CD8-positive, alpha-beta memory T cell (primary cell): ENCODE data around the gene VSTM2B. TPM values are rescaled to one million over a fixed set of nuclear protein-coding genes. Genes with fewer than 3 reads are reported as not detected.

Experiments used
- CTCF ChIA-PET: fragments of 350-600 bp; sonication (Branson Sonifier 250); formaldehyde crosslinking; loops from one replicate; lab custom pipeline; 2021; ENCODE audit warnings: antibody characterized with exemption; lab: Charles Lee
- POLR2A ChIA-PET: fragments of 350-600 bp; sonication (Branson Sonifier 250); formaldehyde crosslinking; loops from one replicate; lab custom pipeline; 2021; ENCODE audit warnings: antibody characterized with exemption; lab: Charles Lee
- DNase-seq, 5 donors: peaks; one replicate each; pipeline versions ENCODE4 v3.0.0 to v3.0.0-alpha.2; 2020 to 2022; ENCODE audit warnings: mixed read lengths in 1 of 5
- H3K27ac ChIP-seq: one replicate; pipeline ENCODE4 v1.7.0; 2013; ENCODE audit warnings: low read depth, mild to moderate bottlenecking, low read length, moderate library complexity
- H3K27me3 ChIP-seq: 2 replicates; pipeline ENCODE4 v1.7.0; 2013; ENCODE audit warnings: low read length, mild to moderate bottlenecking; ENCODE audit not compliant: insufficient read depth, poor library complexity, severe bottlenecking
- H3K36me3 ChIP-seq: 2 replicates; pipeline ENCODE4 v1.7.0; 2013; ENCODE audit warnings: mild to moderate bottlenecking, low read length, moderate library complexity; ENCODE audit not compliant: insufficient read depth
- H3K4me1 ChIP-seq: 2 replicates; pipeline ENCODE4 v1.7.0; 2013; ENCODE audit warnings: mild to moderate bottlenecking, low read length, moderate library complexity; ENCODE audit not compliant: insufficient read depth
- H3K4me3 ChIP-seq: 2 replicates; pipeline ENCODE4 v1.7.0; 2013; ENCODE audit warnings: mild to moderate bottlenecking, low read length
- H3K9me3 ChIP-seq: 2 replicates; pipeline ENCODE4 v1.7.0; 2013; ENCODE audit warnings: mild to moderate bottlenecking, low read length
- H3K27ac Mint-ChIP-seq, 8 donors: one replicate each; pipeline ENCODE4 v1.8.0; 2020 to 2021; ENCODE audit warnings: mixed read lengths in 8 of 8, mild to moderate bottlenecking in 6 of 8, inconsistent platforms in 3 of 8, moderate library complexity in 3 of 8
- H3K27me3 Mint-ChIP-seq, 2 donors: one replicate each; pipeline ENCODE4 v1.8.0; 2020 to 2021; ENCODE audit warnings: mixed read lengths in 2 of 2, mild to moderate bottlenecking in 1 of 2, moderate library complexity in 1 of 2
- H3K36me3 Mint-ChIP-seq, 3 donors: one replicate each; pipeline ENCODE4 v1.8.0; 2020 to 2021; ENCODE audit warnings: mixed read lengths in 3 of 3, inconsistent platforms in 1 of 3, mild to moderate bottlenecking in 1 of 3
- H3K4me1 Mint-ChIP-seq, 3 donors: one replicate each; pipeline ENCODE4 v1.8.0; 2020 to 2021; ENCODE audit warnings: mixed read lengths in 3 of 3, inconsistent platforms in 1 of 3, mild to moderate bottlenecking in 1 of 3
- H3K4me3 Mint-ChIP-seq, 7 donors: one replicate each; pipeline ENCODE4 v1.8.0; 2020 to 2021; ENCODE audit warnings: mixed read lengths in 7 of 7, mild to moderate bottlenecking in 6 of 7, moderate library complexity in 4 of 7, inconsistent platforms in 2 of 7
- H3K9me3 Mint-ChIP-seq, 5 donors: one replicate each; pipeline ENCODE4 v1.8.0; 2020 to 2022; ENCODE audit warnings: mixed read lengths in 5 of 5, mild to moderate bottlenecking in 3 of 5, moderate library complexity in 2 of 5, inconsistent platforms in 1 of 5
- polyA plus RNA-seq: library from polyadenylated mRNA; unstranded; fragments of 300-500 nt; fragmentation: Illumina TruSeq; gene quantifications from one replicate; pipeline ENCODE4 v1.2.3, GENCODE V29; 2021
- total RNA-seq, 2 experiments: library from RNA; stranded (reverse); gene quantifications; one replicate each; pipeline ENCODE4 v1.2.3, GENCODE V29; 2021

Gene VSTM2B
- total and polyA plus RNA-seq, 3 experiments from 2014 or later: not detected

DNA sequence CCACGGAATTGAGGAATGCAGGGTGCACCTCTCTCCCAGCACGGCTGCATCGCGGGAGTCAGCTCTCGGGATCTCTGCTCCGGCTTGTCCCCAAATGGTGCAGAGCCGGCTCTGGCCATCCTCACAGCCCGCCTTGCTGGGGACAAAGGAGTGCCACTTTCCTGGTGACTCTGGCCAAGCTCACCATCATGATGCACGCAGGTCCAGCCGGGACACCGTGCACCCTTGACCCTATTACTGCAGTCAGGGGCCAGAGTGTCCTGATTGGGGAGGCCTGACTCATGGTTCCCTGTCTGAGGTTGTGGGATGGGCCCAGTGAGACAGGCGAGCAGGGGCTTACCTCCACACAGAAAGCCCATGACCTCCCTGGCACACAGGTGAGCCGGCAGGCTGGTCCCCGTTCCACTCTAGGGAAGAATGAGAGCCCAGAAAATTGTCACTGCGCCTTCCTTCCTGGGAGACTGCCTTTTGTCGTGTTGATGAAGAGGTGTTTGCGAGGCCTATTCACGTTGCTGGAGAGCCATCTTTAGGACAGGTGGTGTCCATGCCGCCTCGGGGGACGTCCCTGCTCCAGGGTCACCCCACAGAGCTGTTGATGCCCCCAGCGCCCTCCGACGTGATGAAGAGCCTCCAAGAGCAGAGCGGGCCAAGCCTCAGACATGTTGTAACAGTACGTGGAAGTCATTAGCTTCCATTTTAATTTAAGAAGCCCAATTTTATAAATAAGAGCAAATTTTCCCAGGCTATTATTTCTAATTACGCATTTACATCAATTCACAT is 18.5 kb upstream of the VSTM2B start:
- peaks cover 17 to 47% of the 10 kb centered on the region in 2 donors for H3K27me3 Mint-ChIP-seq
- Histone ChIP-seq H3K36me3 (no peaks in the 10 kb centered on the region), H3K27me3 (peaks cover 6% of the 10 kb centered on the region), H3K4me1 (no peaks in the 10 kb centered on the region), H3K4me3 (no peak overlapping the region), H3K9me3 (no peaks in the 10 kb centered on the region), H3K27ac (no peak overlapping the region)
- ChIA-PET CTCF (no interaction called here), POLR2A (no interaction called here)
- no peaks in the 10 kb centered on the region for H3K4me1 Mint-ChIP-seq
- no peak for DNase-seq
- no peaks in the 10 kb centered on the region for H3K36me3 Mint-ChIP-seq
- no peak overlapping the region for H3K27ac Mint-ChIP-seq
- H3K4me3 Mint-ChIP-seq: no peak overlapping the region
- no peaks in the 10 kb centered on the region for H3K9me3 Mint-ChIP-seq

DNA sequence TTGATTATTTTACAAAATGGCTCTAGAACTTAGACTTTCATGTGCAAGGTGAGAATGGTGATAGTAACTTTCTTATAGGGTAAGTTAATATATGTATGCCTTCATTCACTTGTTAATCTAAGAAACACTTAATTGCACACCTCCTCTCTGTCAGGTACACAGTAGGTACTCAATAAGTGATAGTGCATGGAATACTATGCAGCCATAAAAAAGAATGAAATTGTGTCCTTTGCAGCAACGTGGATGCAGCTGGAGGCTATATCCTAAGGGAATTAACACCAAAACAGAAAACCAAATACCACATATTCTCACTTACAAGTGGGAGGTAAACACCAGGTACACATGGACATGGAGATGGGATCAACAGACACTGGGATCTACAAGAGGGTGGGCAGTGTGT is 17.6 kb upstream of the VSTM2B start:
- POLR2A ChIA-PET: no interaction called here
- H3K9me3 Mint-ChIP-seq: no peaks in the 10 kb centered on the region
- CTCF ChIA-PET: no interaction called here

DNA sequence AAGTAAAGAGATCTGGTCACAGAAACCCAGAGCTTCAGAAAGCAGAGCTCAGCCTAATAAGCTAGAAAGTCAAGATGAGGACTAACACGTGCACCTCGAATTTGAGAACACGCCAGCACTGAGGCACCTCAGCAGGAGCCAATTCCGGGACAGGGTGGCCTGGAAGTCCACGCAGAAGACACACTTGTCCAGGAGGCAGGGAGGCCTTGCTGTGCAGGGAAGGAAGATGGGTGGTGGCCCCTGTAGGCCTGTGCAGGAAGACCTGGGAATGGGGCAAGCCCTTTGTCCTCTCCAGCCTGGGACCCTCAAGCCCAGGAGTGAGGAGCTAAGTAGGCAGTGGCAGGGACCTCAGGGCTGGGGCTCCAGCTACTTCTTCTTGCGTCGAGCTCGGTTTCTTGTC is 16.3 kb upstream of the VSTM2B start:
- Histone ChIP-seq H3K9me3 (no peaks in the 10 kb centered on the region), H3K4me3 (no peak overlapping the region), H3K36me3 (no peaks in the 10 kb centered on the region), H3K27ac (no peak overlapping the region), H3K27me3 (peaks cover 6% of the 10 kb centered on the region), H3K4me1 (no peaks in the 10 kb centered on the region)
- H3K27ac Mint-ChIP-seq: no peak overlapping the region
- CTCF ChIA-PET: no interaction called here
- peaks cover 19 to 37% of the 10 kb centered on the region in 2 donors for H3K27me3 Mint-ChIP-seq
- no peak overlapping the region for H3K4me3 Mint-ChIP-seq
- no peaks in the 10 kb centered on the region for H3K36me3 Mint-ChIP-seq
- no peaks in the 10 kb centered on the region for H3K4me1 Mint-ChIP-seq
- no peaks in the 10 kb centered on the region for H3K9me3 Mint-ChIP-seq
- POLR2A ChIA-PET: interaction anchor here (0.6 kb wide), 1 partner anchor 108 kb away, joined by 3 read pairs; no protein-coding TSS in a partner anchor
- no peak for DNase-seq

More for the DNA sequence above, 17.6 kb upstream of the VSTM2B start:
- Mint-ChIP-seq H3K4me3 (no peak overlapping the region), H3K36me3 (no peaks in the 10 kb centered on the region), H3K27ac (no peak overlapping the region), H3K27me3 (peaks cover 19 to 43% of the 10 kb centered on the region in 2 donors), H3K4me1 (no peaks in the 10 kb centered on the region)
- H3K4me1 ChIP-seq: no peaks in the 10 kb centered on the region
- H3K27ac ChIP-seq: no peak overlapping the region
- H3K9me3 ChIP-seq: no peaks in the 10 kb centered on the region
- H3K27me3 ChIP-seq: peaks cover 6% of the 10 kb centered on the region
- no peak for DNase-seq
- no peaks in the 10 kb centered on the region for H3K36me3 ChIP-seq
- no peak overlapping the region for H3K4me3 ChIP-seq

DNA sequence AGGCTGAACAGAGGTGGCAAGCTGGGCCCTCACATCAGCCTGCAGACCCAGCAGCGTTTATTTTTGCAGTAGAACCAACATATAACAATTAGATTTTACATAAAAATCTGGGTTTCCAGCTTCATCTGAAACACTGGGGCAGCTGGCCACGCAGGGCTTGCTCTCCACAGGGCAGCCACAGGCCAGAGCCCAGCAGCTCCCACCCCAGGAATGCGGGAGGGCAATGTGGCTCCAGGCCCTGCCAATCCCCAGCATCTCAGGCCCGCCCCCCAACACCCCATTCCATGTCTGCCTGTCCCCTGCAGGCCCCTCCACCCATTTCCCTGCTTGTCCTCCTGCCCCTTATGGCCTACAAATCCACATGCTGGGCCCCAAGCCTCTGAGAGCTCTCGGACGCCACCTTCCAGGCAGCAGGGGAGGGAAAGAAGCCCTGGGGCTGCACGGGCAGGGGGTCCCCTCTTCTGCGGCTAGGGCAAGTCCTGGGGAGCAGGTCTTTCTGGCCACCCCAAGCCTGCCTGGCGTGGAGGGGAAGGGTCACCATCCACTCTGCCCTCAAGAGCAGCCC is 15.0 kb upstream of the VSTM2B start:
- H3K27me3 Mint-ChIP-seq: peaks cover 22 to 37% of the 10 kb centered on the region in 2 donors
- peaks cover 6% of the 10 kb centered on the region for H3K27me3 ChIP-seq
- ChIA-PET POLR2A (no interaction called here), CTCF (no interaction called here)
- H3K4me3 Mint-ChIP-seq: no peak overlapping the region
- no peaks in the 10 kb centered on the region for H3K9me3 ChIP-seq
- no peak overlapping the region for H3K27ac ChIP-seq
- no peaks in the 10 kb centered on the region for H3K4me1 Mint-ChIP-seq
- H3K36me3 ChIP-seq: no peaks in the 10 kb centered on the region
- no peak for DNase-seq
- H3K27ac Mint-ChIP-seq: no peak overlapping the region
- H3K36me3 Mint-ChIP-seq: no peaks in the 10 kb centered on the region
- H3K9me3 Mint-ChIP-seq: no peaks in the 10 kb centered on the region
- no peaks in the 10 kb centered on the region for H3K4me1 ChIP-seq
- H3K4me3 ChIP-seq: no peak overlapping the region

DNA sequence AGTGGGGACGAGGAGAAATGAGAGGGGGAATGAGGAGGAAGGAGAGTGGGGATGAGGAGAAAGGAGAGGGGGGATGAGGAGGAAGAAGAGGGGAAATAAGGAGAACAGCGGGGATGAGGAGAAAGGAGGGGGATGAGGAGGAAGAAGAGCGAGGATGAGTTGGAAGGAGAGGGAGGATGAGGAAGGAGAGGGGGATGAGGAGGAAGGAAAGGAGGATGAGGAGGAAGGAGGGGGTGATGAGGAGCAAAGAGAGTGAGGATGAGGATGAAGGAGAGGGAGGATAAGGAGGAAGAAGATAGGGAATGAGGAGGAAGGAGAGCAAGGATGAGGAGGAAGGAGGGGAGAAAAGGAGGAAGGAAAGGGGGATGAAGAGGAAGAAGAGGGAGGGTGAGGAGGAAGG is 14.0 kb upstream of the VSTM2B start:
- Histone ChIP-seq H3K27ac (no peak overlapping the region), H3K36me3 (no peaks in the 10 kb centered on the region), H3K27me3 (peaks cover 6% of the 10 kb centered on the region), H3K4me1 (no peaks in the 10 kb centered on the region), H3K9me3 (no peaks in the 10 kb centered on the region), H3K4me3 (no peak overlapping the region)
- DNase-seq: no peak
- Mint-ChIP-seq H3K27me3 (peaks cover 20 to 34% of the 10 kb centered on the region in 2 donors), H3K4me3 (no peak overlapping the region), H3K27ac (no peak overlapping the region), H3K36me3 (no peaks in the 10 kb centered on the region), H3K9me3 (no peaks in the 10 kb centered on the region), H3K4me1 (no peaks in the 10 kb centered on the region)
- CTCF ChIA-PET: no interaction called here
- POLR2A ChIA-PET: no interaction called here

DNA sequence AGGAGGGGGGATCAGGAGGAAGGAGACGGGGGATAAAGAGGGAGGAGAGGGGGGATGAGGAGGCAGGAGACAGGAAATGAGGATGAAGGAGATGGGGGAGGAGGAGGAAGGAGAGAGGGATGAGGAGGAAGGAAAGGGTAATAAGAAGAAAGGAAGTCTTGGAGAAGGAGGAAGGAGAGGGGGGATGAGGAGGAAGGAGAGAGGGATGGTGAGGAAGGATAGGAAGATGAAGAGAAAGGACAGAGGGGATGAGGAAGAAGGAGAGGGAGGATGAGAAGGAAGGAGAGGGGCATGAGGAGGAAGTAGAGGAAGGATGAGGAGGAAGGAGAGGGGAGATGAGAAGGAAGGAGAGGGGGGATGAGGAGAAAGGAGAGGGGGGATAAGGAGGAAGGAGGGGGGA is 13.0 kb upstream of the VSTM2B start:
- peaks cover 17 to 30% of the 10 kb centered on the region in 2 donors for H3K27me3 Mint-ChIP-seq
- no peaks in the 10 kb centered on the region for H3K9me3 Mint-ChIP-seq
- POLR2A ChIA-PET: no interaction called here
- no peaks in the 10 kb centered on the region for H3K4me1 Mint-ChIP-seq
- CTCF ChIA-PET: no interaction called here
- Histone ChIP-seq H3K27me3 (peaks cover 6% of the 10 kb centered on the region), H3K27ac (no peak overlapping the region), H3K36me3 (no peaks in the 10 kb centered on the region), H3K4me1 (no peaks in the 10 kb centered on the region), H3K4me3 (no peak overlapping the region), H3K9me3 (no peaks in the 10 kb centered on the region)
- H3K36me3 Mint-ChIP-seq: no peaks in the 10 kb centered on the region
- DNase-seq: no peak
- no peak overlapping the region for H3K4me3 Mint-ChIP-seq
- no peak overlapping the region for H3K27ac Mint-ChIP-seq

DNA sequence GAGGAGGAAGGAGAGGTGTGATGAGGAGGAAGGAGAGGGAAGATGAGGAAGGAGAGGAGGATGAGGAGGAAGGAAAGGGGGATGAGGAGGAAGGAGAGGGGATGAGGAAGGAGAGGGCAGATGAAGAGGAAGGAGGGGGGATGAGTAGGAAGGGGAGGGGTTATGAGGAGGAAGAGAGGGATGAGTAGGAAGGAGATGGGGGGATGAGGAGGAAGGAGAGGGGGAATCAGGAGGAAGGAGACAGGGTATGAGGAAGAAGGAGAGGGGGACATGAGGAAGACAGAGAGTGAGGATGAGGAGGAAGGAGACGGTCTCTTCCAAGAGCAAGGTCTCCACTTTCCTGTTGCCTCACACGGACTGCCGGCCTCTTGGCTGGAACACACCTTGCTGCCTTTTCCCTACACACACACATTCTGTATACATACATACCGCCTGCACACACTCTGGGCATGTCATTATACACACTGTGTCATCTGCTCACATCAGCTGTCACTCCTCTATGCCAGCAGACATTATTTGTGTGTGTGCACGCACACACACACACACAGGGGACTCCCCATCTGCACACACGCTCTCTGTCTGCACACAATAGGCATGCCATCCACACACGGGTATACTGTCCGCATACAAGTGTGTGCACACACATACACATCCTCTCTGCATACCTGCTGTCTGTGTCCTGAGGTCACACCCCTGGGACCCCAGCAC is 11.1 kb upstream of the VSTM2B start:
- Histone ChIP-seq H3K9me3 (no peaks in the 10 kb centered on the region), H3K36me3 (no peaks in the 10 kb centered on the region), H3K4me3 (no peak overlapping the region), H3K4me1 (no peaks in the 10 kb centered on the region), H3K27me3 (no peaks in the 10 kb centered on the region), H3K27ac (no peak overlapping the region)
- H3K4me3 Mint-ChIP-seq: no peak overlapping the region
- H3K27me3 Mint-ChIP-seq: peaks cover 11 to 25% of the 10 kb centered on the region in 2 donors
- no peaks in the 10 kb centered on the region for H3K4me1 Mint-ChIP-seq
- peak in 1 of 5 donors; percentile 33 for DNase-seq
- no peaks in the 10 kb centered on the region for H3K36me3 Mint-ChIP-seq
- H3K27ac Mint-ChIP-seq: peak overlapping the region in 1 of 8 donors; percentile 15
- ChIA-PET POLR2A (no interaction called here), CTCF (no interaction called here)
- H3K9me3 Mint-ChIP-seq: no peaks in the 10 kb centered on the region

DNA sequence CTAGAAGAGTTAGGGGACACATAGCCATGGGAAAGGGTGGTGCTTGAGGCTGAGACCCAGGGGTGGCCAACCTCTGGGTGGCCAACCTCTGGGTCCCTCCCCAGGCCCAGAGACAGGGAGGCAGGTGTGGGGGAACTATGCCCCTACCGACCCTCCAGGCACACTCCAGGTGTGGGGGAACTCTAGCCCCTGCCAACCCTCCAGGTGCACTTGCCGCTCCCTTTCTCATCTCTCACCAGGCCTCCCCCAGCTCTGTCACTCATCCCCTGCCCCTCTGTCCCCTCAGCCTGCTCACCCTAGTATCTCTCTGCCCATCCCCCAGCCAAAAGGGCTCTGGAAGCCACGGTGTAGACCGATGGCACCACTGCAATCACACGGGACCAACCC is 10.6 kb upstream of the VSTM2B start:
- H3K36me3 Mint-ChIP-seq: no peaks in the 10 kb centered on the region
- H3K27me3 ChIP-seq: no peaks in the 10 kb centered on the region
- ChIA-PET CTCF (no interaction called here), POLR2A (no interaction called here)
- no peak overlapping the region for H3K27ac ChIP-seq
- DNase-seq: peak in 1 of 5 donors; percentile 41
- no peak overlapping the region for H3K4me3 Mint-ChIP-seq
- no peaks in the 10 kb centered on the region for H3K36me3 ChIP-seq
- no peaks in the 10 kb centered on the region for H3K9me3 Mint-ChIP-seq
- peaks cover 7 to 25% of the 10 kb centered on the region in 2 donors for H3K27me3 Mint-ChIP-seq
- no peak overlapping the region for H3K27ac Mint-ChIP-seq
- H3K4me1 Mint-ChIP-seq: no peaks in the 10 kb centered on the region
- no peak overlapping the region for H3K4me3 ChIP-seq
- no peaks in the 10 kb centered on the region for H3K4me1 ChIP-seq
- no peaks in the 10 kb centered on the region for H3K9me3 ChIP-seq
